NB4 (cell line): Measurements from ENCODE around the gene ATP5MK.

Experiments used
- DNase-seq: peaks from one replicate; pipeline ENCODE4 v3.0.0; 2010; ENCODE audit warnings: low read depth
- H3K4me3 ChIP-seq: one replicate; pipeline ENCODE4 v1.5.1; 2011; ENCODE audit warnings: mild to moderate bottlenecking, low read depth, low read length, moderate library complexity
- MYC ChIP-seq: IDR thresholded peaks from 2 replicates; pipeline ENCODE4 v1.6.1; 2011; ENCODE audit warnings: low read depth, low read length
- POLR2A ChIP-seq: IDR thresholded peaks from 2 replicates; pipeline ENCODE4 v1.6.1; 2011; ENCODE audit warnings: mild to moderate bottlenecking; ENCODE audit not compliant: insufficient read length; ENCODE audit errors: extremely low read depth
- TF ChIP-seq, protein P1 (sequence below): IDR thresholded peaks from one replicate; pipeline ENCODE4 v1.5.1; 2012; ENCODE audit warnings: low read depth, low read length
- TF ChIP-seq, protein P2 (sequence below): IDR thresholded peaks from 2 replicates; pipeline ENCODE4 v1.6.1; 2011; ENCODE audit warnings: low read depth, low read length

The ATP5MK gene, protein sequence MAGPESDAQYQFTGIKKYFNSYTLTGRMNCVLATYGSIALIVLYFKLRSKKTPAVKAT

DNA sequence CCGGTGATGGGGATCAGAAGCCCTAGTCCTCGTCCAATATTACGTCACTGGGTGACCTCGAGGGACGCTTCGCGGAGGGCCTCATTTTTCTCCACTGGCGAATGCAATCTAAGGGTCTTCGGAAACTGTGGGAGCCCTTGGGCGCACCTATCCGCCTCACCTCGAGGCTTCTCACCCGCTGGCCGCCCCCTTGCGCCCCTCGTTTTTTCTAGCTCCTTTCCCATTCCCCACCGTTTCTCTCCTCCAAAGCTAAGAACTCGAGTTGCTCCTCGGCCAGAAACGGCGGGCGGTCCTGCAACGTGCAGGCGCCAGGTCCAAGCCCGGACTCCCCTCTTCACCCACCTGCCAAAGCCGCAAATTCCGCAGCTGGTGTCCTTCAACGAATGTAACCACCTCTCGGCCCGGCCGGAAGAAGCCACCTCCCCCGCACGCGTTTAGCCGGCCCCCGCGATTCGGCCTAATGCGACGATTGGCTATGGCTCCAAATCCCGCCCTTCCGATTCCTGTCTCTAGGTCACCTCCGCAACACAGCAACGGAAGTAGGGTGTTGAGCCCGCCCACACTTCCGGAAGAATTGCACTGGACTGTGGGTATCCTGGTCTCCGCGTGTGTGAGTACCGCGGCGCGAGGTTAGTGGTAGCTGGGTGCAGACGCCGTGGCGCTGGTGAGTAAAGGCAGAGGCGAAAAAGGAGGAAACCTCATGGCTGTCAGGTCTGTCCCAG lies at the start of gene ATP5MK, which contains the start of gene PDCD11:
TSS of gene ATP5MK (minus strand) at position 409 of the 722 bp plus-strand sequence. CDS start 4,018 bp downstream, outside the sequence.
TSS of gene PDCD11 (plus strand) at position 560 of the 722 bp plus-strand sequence. CDS start 1,801 bp downstream, outside the sequence.
- peak within 1 kb of the TSS; percentile 92 for H3K4me3 ChIP-seq
- TF ChIP-seq MYC: peak; percentile 99
- TF ChIP-seq, protein P1, sequence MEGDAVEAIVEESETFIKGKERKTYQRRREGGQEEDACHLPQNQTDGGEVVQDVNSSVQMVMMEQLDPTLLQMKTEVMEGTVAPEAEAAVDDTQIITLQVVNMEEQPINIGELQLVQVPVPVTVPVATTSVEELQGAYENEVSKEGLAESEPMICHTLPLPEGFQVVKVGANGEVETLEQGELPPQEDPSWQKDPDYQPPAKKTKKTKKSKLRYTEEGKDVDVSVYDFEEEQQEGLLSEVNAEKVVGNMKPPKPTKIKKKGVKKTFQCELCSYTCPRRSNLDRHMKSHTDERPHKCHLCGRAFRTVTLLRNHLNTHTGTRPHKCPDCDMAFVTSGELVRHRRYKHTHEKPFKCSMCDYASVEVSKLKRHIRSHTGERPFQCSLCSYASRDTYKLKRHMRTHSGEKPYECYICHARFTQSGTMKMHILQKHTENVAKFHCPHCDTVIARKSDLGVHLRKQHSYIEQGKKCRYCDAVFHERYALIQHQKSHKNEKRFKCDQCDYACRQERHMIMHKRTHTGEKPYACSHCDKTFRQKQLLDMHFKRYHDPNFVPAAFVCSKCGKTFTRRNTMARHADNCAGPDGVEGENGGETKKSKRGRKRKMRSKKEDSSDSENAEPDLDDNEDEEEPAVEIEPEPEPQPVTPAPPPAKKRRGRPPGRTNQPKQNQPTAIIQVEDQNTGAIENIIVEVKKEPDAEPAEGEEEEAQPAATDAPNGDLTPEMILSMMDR: peak; percentile 23
- TF ChIP-seq, protein P2, sequence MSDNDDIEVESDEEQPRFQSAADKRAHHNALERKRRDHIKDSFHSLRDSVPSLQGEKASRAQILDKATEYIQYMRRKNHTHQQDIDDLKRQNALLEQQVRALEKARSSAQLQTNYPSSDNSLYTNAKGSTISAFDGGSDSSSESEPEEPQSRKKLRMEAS: peak; percentile 96
- TF ChIP-seq POLR2A: peak; percentile 98
- DNase-seq: peak; percentile 100

DNA sequence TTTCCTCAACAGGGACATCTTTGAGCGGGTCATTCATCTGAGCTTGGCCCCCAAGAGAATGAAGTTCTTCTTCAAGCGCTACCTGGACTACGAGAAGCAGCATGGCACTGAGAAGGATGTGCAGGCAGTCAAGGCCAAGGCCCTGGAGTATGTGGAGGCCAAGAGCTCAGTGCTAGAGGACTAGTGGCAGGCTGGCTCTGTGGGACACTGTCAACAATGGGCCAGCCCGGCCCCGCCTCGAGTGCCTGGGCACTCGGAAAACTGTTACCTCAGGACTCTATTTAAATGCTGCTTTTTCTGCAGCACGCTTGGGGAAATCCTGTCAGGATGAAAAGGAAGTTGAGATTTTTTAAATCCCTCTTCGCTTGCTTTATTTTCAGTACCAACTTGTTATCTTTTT lies 49.1 kb upstream of the ATP5MK start:
- DNase-seq: no peak
- no peak overlapping the region for H3K4me3 ChIP-seq
- no peak for TF ChIP-seq POLR2A
- no peak for TF ChIP-seq MYC
- TF ChIP-seq, protein P1: no peak
- TF ChIP-seq, protein P2: no peak

DNA sequence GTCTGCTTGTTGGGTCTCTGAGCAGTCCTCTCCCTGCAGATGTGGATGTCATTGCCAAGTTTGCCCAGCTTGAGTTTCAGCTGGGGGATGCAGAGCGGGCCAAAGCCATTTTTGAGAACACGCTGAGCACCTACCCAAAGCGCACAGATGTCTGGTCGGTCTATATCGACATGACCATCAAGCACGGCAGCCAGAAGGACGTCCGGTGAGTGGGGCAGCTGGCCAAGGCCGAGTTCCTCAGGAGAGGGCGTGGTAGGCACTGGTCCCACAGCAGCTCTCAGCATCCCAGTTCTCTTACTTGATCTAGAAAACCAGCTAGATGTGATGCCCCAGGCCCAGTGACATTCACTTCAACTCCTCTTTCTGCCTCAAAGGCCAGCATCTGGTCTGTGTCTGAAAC lies 48.2 kb upstream of the ATP5MK start:
- H3K4me3 ChIP-seq: no peak overlapping the region
- TF ChIP-seq MYC (no peak), POLR2A (no peak)
- TF ChIP-seq, protein P2: no peak
- TF ChIP-seq, protein P1: no peak
- DNase-seq: no peak

DNA sequence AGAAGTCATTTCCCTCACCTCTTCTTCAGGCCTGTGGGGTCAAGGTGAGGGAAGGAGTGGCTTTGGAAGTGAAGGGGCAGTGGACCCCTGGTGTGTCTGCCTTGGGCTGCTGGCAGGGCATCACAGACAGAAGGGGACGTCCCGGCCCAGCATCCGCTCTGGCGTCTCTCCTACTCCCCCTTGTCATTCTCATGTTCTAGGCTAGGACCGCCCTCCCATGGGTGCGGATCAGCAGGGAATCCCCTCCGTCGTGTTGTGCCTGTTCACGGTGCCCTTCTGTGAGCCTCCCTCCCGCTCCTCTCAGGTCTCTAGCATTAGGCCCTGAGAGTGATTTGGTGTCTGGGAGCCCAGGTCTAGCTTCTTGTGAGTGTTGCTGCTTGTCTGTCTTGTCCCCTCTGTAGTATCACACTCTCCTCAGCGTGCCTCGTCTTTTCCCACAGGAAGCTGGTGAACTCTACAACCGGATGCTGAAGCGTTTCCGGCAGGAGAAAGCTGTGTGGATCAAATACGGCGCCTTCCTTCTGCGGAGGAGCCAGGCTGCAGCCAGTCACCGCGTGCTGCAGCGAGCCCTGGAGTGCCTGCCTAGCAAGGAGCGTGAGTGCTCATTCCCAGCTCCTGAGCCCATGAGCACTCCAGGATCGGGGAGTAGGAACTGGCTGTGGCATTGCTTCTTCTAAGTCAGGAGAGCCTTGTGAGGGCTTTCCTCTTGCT lies 47.4 kb upstream of the ATP5MK start:
- no peak overlapping the region for H3K4me3 ChIP-seq
- no peak for TF ChIP-seq POLR2A
- no peak for DNase-seq

DNA sequence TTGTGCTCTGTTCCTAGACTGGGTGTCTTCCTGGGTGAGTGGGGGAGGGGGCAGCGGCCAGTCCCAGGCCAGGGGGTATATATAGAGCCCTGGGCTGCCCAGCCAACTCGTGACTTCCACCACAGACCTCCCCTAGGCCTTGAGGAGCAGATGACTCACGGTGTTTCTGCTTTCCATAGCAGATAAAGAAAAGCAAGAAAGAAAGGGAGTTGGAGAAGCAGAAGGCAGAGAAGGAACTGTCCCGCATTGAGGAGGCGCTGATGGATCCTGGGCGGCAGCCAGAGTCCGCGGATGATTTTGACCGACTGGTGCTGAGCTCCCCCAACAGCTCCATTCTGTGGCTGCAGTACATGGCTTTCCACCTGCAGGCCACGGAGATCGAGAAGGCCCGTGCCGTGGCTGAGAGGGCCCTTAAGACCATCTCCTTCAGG lies 45.8 kb upstream of the ATP5MK start:
- H3K4me3 ChIP-seq: no peak overlapping the region
- no peak for DNase-seq
- TF ChIP-seq POLR2A (no peak), MYC (no peak)
- TF ChIP-seq, protein P1: no peak
- TF ChIP-seq, protein P2: no peak

DNA sequence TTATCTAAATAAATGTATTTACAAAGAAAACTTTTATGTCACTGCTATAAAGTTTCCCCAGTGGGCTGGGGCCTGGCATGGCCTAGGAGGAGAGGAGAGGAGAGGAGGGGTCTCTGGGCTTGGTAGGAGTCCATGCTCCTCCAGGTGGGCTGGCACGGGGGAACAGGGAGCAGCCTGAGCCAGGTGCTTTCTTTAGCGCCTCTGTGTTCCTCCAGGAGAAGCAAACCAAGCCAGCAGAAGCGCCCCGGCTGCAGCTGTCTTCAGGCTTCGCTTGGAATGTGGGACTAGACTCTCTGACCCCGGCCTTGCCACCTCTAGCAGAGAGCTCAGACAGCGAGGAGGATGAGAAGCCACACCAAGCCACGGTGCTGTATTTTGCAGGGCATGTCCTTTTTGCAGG lies 45.3 kb upstream of the ATP5MK start:
- no peak for TF ChIP-seq MYC
- TF ChIP-seq, protein P1: no peak
- TF ChIP-seq, protein P2: no peak
- no peak for TF ChIP-seq POLR2A
- no peak for DNase-seq

More for the DNA sequence above, 45.3 kb upstream of the ATP5MK start:
- H3K4me3 ChIP-seq: no peak overlapping the region
